SIG-M5 treated with dmso at 0.1 percent for 504 hours (cell line): ENCODE data around the gene BCDIN3D.
"Not testable (repeated sequence)": the region's sequence is repeated elsewhere in the genome, so short reads cannot be mapped to it uniquely, and the experiment has no call there.

Experiments used
- DNase-seq: peaks from one replicate; lab custom pipeline; 2025; ENCODE audit not compliant: unreplicated experiment; lab: John Stamatoyannopoulos, UW

Gene BCDIN3D

DNA sequence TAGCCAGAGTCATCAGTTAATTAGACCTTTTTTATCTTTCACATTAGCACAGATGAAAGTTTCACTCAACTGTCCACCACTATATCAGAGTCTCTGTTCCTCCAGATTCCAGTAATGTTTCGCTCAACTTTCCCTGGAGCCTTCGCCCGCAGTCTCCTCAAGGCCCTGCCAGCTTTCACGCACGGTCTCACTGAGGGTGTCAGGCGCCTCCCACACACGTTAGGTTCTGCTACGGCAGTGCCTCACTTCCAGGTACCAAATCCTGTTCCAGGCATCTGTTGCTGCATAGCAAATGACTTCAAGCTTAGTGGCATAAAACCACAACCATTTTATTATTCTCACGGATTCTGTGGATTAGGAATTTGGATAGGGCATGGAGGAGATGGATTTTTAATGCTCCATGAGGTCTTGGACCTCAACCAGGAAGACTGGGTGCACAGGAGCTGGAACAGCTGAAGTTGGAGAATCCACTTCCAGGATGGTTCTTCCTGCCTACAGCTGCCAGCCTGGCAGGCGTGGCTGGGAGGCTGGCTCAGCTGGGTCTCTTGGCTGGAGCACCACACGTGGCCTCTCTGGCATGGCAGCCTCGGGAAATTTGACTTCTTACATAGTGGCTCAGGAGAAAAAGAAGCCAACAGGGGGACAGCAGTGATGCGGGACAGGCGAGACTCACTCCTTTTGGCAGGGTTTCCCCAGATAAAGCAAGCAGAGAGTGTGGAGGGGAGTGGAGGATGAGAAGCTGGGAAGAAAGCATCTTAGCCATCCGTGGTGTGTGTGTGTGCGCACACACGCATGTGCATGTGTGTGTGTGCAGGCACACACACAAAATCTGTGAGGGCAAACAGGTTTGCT, 21.3 kb upstream of the BCDIN3D start:
- DNase-seq: no peak

DNA sequence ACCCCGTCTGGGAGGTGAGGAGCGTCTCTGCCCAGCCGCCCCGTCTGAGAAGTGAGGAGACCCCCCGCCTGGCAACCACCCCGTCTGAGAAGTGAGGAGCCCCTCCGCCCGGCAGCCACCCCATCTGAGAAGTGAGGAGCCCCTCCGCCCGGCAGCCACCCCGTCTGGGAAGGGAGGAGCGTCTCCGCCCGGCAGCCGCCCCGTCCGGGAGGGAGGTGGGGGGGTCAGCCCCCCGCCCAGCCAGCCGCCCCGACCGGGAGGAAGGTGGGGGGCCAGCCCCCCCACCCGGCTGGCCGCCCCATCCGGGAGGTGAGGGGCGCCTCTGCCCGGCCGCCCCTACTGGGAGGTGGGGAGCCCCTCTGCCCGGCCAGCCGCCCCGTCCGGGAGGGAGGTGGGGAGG, 18.0 kb upstream of the BCDIN3D start:
- not testable (repeated sequence) for DNase-seq

DNA sequence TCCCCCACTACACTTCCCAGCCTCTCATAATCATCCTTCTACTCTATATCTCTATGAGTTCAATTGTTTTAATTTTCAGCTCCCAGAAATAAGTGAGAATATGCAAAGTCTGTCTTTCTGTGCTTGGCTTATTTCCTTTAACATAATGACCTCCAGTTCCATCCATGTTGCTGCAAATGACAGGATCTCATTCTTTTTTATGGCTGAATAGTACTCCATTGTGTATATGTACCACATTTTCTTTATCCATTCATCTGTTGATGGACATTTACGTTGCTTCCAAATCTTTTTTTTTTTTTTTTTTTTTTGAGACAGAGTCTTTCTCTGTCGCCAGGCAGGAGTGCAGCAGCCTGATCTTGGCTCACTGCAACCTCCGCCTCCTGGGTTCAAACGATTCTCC, 13.0 kb upstream of the BCDIN3D start:
- not testable (repeated sequence) for DNase-seq

DNA sequence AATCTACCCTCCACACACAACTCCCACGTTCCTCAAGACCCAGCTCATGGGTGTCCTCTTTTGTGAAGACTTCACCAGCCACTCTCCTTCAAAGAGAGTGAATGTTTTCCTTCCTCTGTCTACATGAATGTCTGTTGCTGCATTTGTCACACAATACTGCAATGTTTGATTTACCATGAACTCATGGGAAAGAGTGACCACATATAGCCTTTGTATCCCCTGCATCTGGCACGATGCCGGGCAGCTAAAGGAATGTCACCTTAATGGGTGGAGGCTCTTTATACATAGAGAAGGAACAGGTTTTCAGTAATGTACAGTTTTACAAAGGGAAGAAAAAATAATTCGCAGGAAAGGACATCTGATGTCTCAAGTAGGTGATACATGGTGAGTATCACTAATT, 12.1 kb upstream of the BCDIN3D start:
- DNase-seq: no peak

DNA sequence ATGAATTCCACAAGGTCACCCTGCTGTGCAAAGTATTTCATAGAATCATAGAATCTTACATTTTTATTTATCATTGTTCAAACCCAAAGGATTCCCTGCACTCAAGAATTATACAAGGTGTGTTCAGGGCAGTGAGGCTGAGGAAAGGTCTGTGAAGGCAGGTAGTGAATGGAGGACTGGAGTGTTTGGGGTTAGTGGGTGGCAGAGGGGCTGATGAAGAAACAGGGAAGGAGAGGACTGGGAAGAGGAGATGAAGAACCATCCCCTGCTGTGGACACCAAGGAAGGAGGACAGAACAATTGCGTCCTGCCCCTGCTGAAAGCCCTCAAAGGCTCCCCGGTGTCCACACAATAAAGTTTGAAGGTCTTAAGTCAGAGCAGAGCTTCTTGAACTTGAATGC, 10.8 kb upstream of the BCDIN3D start:
- DNase-seq: no peak

DNA sequence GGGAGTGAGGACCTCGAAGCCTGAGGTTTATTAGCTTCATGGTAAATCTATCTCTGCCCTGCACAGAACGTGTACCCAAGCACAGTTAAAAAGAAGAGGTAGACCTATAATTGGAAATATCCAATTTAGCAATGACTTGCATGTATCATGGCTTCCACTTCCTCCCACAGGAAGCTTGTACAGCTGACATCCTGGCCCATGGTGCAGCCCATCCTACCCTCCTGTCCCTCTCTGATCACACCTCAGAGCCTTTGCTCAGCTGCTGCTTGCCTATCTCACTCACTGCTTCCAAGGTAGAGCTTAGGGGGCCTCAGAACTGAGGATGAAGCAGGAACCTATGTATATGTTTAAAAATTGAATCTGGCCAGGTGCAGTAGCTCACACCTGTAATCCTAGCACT, 4.3 kb upstream of the BCDIN3D start:
- no peak for DNase-seq

DNA sequence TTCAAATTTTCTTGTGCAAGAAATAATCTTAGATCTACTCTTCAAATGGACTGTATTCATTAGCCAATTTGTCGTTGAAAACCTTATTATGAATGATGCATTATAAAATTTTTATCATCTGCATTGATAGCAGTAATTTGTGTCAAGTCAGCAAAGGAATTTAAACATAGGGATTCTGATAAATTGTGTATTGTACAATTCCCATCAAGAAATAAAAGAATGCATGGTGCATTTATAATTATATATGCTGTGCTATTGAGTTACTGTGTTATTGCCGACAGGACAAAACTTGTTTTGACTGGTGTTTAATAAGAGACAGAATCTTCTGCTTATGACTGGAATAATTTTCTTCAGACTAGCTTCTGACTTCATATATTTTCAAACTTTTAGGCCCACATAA, 3.1 kb upstream of the BCDIN3D start:
- DNase-seq: no peak

DNA sequence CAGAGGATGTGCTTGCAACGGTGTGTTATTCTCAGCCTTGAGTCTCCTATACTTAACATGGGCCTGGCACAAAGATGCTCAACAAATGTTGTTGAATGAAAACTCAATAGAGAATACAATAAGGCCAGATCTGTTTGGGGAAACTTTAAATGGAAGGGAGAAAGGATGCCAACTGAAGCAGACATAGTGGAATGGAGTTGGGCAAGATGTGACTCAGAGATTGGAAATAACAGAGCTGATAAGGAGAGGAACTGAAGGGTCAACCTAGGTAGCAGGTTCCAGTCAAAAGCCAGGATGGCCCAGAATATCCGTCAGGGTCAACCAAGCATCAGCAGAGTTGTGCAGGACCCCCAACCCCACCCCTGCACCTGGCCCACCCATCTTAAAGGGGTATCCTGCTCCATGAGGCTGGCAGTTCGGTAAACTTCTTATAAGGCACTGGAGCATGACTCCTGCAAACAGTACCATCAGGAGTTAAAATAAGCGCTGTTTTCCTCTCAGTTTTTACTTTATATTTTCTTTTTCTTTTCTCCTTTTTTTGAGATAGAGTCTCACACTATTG, 1.1 kb upstream of the BCDIN3D start:
- DNase-seq: no peak

DNA sequence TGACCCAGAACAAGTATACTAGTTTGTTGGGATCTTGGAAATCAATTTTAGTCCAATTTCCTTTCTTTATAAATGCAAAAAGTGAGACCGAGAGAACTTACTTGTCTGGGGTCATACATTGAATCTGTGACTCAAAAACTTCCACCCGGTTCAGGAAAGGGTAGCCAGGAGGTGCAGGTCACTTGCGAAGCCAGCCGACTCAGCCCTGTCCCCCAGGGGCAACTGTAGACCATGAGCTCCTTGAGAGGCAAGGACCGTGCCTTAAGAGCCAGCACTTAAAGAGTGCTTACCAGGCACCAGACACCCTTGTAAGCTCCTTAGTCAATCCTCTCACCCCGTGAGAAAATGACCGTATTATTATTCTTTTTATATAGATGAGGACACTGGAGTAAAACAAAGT, 505 bp upstream of the BCDIN3D start:
- no peak for DNase-seq

DNA sequence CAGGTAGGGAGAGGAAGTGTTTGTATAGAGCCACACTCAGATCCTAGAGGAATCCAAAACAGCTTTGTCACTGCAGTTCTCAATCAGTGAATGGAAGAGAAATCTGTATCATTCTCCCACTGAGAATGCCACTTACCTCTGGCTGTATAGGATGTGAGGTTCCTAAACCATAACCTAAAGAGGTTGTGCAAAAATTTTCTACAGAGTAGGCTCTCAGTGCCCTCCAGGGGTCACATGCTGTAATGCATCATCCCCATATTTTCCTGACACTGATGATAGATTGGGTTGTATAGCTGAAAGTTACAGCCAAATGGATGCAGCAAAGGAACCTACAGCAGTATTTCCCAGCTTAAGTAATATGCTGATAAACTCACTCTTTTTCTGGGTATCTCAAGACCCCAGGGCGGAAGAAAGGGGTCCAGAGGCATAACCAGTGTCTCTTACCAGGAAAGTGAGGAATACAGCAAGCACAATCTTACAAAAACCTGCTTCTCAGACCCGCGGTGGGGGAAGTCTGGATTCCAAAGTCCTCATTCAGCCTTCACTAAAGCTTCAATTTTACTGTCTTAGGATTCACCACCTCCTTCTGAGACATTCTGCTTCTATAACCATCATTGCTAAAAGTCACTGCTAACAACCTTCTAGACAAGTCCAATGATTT, 3.8 kb downstream of the BCDIN3D start:
- peak; percentile 71 for DNase-seq

DNA sequence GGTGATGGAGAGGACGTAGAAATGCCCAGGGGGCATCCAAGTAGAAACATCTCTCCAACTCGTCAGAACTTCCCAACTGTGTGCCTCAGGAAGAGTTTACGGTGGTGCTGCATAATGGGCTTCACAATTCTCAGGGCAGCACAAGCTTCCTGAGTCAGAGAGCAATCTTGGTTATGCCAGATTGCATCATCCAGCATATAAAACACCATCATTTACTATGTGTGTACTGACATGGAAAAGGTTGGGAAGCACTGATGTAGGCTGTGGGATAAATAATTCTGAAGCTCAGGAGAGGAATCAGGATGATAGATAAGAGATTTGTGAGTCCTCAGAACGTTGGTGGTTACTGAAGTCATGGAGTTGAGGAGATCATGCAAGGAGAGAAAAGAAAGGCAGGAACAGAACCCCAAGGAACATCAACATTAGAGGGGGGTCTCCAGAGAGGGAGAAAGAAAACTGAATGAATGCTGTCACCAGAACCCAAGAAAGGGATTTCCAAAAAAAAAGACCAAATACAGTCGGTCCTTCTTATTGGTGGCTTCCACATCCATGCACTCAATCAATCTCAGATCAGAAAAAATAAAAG, 10.0 kb downstream of the BCDIN3D start:
- no peak for DNase-seq

DNA sequence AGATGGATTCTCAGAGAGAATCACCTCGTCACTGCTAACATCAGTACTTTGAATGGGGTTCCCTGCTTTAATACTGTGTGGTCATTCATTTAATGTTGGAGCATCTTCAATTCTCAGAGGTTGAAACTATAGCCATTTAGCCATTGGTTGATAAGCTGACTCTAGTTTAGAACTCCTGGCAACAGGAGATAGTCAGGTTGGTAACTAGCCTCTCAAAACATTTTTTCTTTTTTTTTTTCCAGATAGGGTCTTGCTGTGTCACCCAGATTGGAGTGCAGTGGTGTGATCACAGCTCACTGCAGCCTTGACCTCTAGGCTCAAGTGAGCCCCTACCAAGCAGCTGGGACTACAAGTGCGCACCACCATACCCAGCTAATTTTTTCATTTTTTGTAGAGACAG, 11.2 kb downstream of the BCDIN3D start:
- no peak for DNase-seq

DNA sequence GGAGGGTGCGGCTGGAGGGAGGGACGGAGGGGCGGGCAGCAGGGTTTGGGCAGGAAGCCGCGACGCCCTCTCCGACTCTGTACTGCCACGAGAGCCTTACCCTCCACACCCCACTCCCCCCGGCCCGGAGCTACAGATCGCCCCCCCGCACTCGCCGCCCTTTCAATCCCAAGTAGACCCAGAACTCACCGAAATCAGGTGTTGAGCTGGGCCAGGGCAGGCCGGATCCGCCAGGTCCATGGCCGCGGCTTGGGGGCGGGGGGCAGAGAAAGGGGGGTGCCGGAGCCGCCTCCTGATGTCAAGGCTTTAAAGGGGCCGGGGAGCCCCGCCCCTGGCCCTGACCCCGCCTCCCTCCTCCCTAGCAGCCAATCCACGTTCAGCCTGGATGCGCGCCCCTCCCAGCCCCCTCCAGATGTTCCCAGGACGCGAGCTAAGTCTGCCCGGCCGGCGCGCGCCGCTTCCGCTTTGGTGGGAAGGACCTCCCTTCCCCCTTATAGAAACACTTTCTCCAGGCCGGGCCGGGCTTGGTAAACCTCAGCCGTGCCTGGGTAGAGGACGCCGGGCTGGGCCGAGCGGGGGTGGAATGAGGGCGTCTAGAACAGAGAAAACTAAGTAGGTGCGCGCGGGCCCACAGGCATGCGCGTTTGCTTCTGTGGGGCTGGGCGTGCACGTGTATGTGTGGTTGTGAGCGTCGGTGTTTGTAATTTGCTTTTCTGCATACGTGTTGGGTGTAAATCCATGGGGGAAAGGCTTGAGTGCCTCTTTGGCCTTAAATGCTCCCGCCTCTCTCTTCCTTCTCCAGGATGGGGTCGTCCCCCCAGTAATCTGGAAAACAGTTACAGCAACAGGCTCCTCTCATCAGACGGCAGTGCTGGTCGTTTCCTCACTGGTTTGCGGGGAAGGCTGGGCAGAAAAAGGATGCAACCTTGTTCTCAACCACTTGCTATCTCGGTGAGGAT, 14.5 kb downstream of the BCDIN3D start, which contains the start of gene NCKAP5L:
TSS of gene NCKAP5L (minus strand) at position 281 of the 959 bp plus-strand sequence. CDS start 24,369 bp downstream, outside the sequence.
- DNase-seq: peak; percentile 96

DNA sequence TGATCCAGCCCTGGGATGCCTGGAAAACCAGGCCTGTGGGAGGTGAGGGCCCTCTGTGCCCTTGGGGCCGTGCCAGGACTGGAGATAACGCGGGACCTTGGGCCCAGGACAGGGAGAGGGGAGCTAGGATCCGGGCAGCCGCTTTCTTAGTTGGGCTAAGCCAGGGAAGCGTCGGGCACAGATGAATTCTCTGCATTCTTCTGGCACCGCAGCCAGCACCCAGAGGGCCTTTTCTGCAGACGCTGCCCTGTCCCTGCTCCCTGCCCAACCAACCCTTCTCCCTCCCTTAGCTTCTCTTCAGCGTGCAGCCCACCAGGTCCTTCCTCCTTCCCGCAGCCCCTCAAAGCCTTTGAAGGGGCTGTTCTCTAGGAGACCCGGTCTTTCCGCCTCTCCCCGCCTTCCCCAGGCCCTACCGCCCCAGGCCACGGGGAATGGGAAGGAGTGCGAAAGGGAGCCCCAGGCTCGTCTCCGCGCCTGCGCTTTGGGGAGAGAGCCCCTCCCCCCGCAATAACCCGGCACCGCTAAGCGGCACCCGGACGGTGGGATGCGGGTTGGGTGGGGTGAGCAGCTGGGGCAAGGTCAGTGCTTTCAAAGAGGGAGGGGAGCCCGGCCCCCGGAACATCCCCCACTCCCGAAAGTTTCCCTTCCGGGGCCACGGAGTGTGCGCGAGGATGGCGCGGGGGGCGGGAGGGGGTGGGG, 15.4 kb downstream of the BCDIN3D start:
- peak; percentile 39 for DNase-seq

DNA sequence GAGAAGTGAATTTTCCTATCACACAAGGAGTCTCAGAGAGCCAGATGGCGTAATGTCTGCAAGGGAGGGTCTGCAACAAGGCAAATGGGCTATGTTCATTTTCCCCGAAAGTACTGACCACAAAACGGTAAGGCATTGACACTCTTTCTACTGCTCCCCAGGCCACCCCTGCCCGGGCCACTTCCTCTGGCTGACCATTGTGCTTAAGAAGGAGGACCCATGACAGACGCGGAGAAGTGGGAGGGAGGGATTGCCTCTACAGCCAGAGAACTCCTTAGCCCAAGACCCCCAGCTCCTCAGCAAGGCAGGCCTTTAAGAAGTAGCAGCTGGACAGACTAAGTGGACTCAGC, 15.9 kb downstream of the BCDIN3D start:
- no peak for DNase-seq

DNA sequence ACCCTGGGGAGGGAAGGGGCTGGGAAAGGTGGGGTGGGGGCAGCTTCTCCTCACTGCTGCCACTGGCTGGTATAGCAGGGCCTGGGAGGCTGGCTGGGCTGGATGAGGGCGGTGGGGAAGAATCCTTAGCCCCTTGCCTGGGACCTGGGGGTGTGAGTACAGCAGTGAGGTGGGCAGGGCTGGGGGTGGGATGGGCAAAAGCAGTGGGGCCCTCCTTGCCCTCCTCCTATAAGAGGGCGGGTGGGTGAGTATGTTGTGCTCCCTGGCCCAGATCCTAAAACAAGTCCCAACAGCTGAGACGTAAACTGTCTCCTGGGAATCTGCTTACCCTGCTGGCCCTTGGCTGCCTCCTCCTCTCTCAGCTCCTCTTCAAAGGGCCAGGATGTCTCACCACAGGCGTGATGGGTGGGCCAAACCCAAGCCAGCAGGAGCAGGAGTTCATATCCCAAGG, 16.9 kb downstream of the BCDIN3D start:
- DNase-seq: no peak

DNA sequence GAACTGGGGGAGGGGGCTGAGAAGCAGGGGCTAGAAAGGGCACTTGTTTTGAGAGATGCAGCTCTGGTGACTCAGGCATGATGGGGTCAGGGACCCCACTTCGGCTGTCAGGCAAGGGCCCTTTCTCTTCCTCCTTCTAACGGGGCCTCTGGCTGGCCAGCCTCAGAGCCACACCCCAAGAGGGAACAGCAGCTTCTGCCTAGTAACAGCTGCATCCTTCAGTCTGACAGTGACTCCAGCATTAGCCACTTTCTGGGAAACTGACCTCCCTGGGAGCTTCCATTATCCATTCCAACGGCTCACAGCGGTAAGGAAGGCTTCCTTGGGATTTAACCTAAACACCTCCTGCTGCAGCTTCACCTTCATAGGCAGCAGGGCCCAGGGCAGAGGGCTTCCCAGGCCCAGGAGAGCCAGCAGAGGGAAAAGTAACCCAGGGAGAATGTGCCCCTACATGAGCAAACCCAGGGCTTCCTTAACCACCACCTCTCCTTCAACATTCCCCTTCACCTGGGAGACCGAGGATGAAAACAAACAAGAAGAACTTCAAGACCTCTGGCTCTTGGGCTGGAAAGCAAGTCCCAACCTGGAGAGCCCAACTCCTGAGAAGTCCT, 17.4 kb downstream of the BCDIN3D start:
- DNase-seq: peak; percentile 77

DNA sequence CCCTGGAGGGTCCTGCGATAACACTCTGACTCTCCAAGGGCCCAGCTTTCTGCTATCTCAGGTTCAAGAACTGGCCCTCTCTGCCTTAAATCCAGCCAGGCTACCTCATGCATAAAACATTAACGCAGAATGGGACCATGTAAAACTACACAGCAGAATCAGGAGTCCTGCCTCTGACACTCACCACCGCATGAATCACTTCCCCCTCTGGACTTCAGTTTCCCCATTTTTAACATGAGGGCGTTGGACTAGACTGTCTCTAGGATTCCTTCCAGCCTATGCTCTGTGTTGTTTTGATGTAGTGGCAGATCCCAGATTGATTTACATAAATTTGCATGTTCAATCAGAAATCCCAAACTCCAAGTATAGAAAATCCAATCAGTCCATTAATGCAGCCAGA, 18.0 kb downstream of the BCDIN3D start:
- DNase-seq: peak; percentile 92

DNA sequence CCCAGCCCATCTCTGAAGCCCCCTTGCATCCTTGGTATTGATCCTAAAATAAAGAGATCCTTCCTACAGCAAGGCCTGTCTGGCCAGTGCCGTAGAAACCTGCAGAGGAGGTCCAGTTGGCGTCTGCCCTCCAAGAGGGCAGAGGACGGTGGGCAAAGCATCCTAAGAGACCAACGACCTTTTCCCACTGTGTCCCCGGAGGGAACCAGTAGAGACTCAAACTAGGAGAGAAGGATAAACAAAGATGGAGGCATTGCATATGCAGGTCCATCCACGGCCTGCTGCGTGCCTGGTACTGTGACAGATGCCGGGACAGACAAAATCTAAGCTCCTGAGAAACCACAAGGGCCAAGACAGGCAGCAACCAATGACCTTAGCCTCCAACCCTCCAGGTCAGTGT, 18.5 kb downstream of the BCDIN3D start:
- DNase-seq: no peak

DNA sequence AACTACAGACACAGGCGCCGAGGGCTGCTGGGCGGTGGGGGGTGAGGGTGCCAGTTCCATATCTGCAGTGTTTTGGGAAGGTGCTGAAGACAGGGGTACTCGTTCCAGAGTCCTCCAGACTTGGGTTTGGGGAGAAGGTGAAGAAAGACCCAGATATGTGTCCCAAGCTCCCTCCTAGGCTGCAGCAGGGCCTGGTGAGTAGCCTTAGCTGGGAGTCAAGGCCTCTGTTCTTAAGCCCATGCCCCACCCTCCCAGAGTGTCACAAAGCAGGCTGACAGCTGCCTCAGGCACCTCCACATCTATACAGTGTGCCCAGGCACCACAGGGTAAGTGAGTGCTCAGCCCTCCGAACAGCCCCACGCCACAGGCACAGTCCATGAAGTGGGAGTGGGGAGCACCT, 19.0 kb downstream of the BCDIN3D start:
- no peak for DNase-seq
